ENCODE data around the gene ADAM30. TPM values are rescaled to one million over a fixed set of nuclear protein-coding genes. Genes with fewer than 3 reads are reported as not detected.
"Not testable (repeated sequence)": the region's sequence is repeated elsewhere in the genome, so short reads cannot be mapped to it uniquely, and the experiment has no call there.

The ADAM30 gene
- total RNA-seq, 1 donor from 2014 or later, result not detected

- no peak overlapping the region for H2AFZ ChIP-seq (replicated peaks)
- no peaks in the 10 kb centered on the region for H3K36me3 Mint-ChIP-seq
- no peak overlapping the region for H3K4me2 ChIP-seq
Measured at GRCh38 chr1:119859647-119860046, 36.7 kb downstream of the ADAM30 start.

GRCh38 chr1:119858556-119859214, 37.6 kb downstream of the ADAM30 start:
- H3K27ac ChIP-seq; H4K20me1 ChIP-seq (ENCODE audit: low read depth); H3K9me3 ChIP-seq (ENCODE audit: low read depth); H3K36me3 Mint-ChIP-seq; H3K9me3 Mint-ChIP-seq; H2AFZ ChIP-seq (replicated peaks); H3K4me3 Mint-ChIP-seq; H3K4me1 ChIP-seq; H3K36me3 ChIP-seq; H3K4me2 ChIP-seq; H3K27me3 Mint-ChIP-seq (ENCODE audit: insufficient read depth, low read depth); H3F3A ChIP-seq (ENCODE audit: low read depth); H3K79me2 ChIP-seq (ENCODE audit: low read depth); H3K4me3 ChIP-seq; H3K27me3 ChIP-seq; DNase-seq (ENCODE audit: low spot score); H3K9ac ChIP-seq: not testable (repeated sequence)
- peak overlapping the region; percentile 52 for H3K27ac Mint-ChIP-seq
- peaks cover 24% of the 10 kb centered on the region for H3K4me1 Mint-ChIP-seq

More at GRCh38 chr1:119859647-119860046, 36.7 kb downstream of the ADAM30 start:
- Mint-ChIP-seq H3K4me3 (no peak overlapping the region), H3K27ac (no peak overlapping the region), H3K9me3 (no peaks in the 10 kb centered on the region), H3K4me1 (peaks cover 21% of the 10 kb centered on the region), H3K27me3 (ENCODE audit: insufficient read depth, low read depth) (peaks cover 2% of the 10 kb centered on the region)
- Histone ChIP-seq H3F3A (ENCODE audit: low read depth) (no peaks in the 10 kb centered on the region), H3K27me3 (peaks cover 7% of the 10 kb centered on the region), H3K9me3 (ENCODE audit: low read depth) (no peaks in the 10 kb centered on the region), H3K4me1 (no peaks in the 10 kb centered on the region), H3K4me3 (no peak overlapping the region), H4K20me1 (ENCODE audit: low read depth) (no peaks in the 10 kb centered on the region), H3K36me3 (no peaks in the 10 kb centered on the region), H3K27ac (no peak overlapping the region), H3K9ac (no peak overlapping the region), H3K79me2 (ENCODE audit: low read depth) (no peaks in the 10 kb centered on the region)
- TF ChIP-seq EZH2phosphoT487 (IDR thresholded peaks at IDR 0.05) (no peak), CTCF (IDR thresholded peaks at IDR 0.05) (no peak), EZH2 (IDR thresholded peaks at IDR 0.05) (no peak)
- DNase-seq (ENCODE audit: low spot score), result no peak

- Mint-ChIP-seq H3K9me3 (no peaks in the 10 kb centered on the region), H3K27ac (no peak overlapping the region), H3K4me3 (no peak overlapping the region), H3K36me3 (no peaks in the 10 kb centered on the region), H3K4me1 (peaks cover 24% of the 10 kb centered on the region), H3K27me3 (ENCODE audit: insufficient read depth, low read depth) (peaks cover 2% of the 10 kb centered on the region)
- H3K27ac ChIP-seq, result no peak overlapping the region
- no peak overlapping the region for H3K4me2 ChIP-seq
- no peaks in the 10 kb centered on the region for H3F3A ChIP-seq (ENCODE audit: low read depth)
- no peaks in the 10 kb centered on the region for H4K20me1 ChIP-seq (ENCODE audit: low read depth)
- H3K9ac ChIP-seq, result no peak overlapping the region
- no peaks in the 10 kb centered on the region for H3K9me3 ChIP-seq (ENCODE audit: low read depth)
- no peaks in the 10 kb centered on the region for H3K79me2 ChIP-seq (ENCODE audit: low read depth)
- no peaks in the 10 kb centered on the region for H3K27me3 ChIP-seq
- no peak overlapping the region for H2AFZ ChIP-seq (replicated peaks)
- H3K4me1 ChIP-seq, result no peaks in the 10 kb centered on the region
- H3K4me3 ChIP-seq, result no peak overlapping the region
- H3K36me3 ChIP-seq, result no peaks in the 10 kb centered on the region
- no peak for TF ChIP-seq CTCF (IDR thresholded peaks at IDR 0.05)
- no peak for DNase-seq (ENCODE audit: low spot score)
Measured at GRCh38 chr1:119858126-119858525, 38.2 kb downstream of the ADAM30 start.

- Mint-ChIP-seq H3K4me1 (peaks cover 15% of the 10 kb centered on the region), H3K9me3 (no peaks in the 10 kb centered on the region), H3K27me3 (ENCODE audit: insufficient read depth, low read depth) (no peaks in the 10 kb centered on the region), H3K27ac (no peak overlapping the region), H3K36me3 (no peaks in the 10 kb centered on the region), H3K4me3 (no peak overlapping the region)
- Histone ChIP-seq H3K4me1 (no peaks in the 10 kb centered on the region), H3K79me2 (ENCODE audit: low read depth) (no peaks in the 10 kb centered on the region), H3K36me3 (no peaks in the 10 kb centered on the region), H3K27ac (no peak overlapping the region), H3K4me2 (no peak overlapping the region), H3K9ac (no peak overlapping the region), H3K27me3 (no peaks in the 10 kb centered on the region), H3K4me3 (no peak overlapping the region), H3F3A (ENCODE audit: low read depth) (no peaks in the 10 kb centered on the region), H4K20me1 (ENCODE audit: low read depth) (no peaks in the 10 kb centered on the region), H3K9me3 (ENCODE audit: low read depth) (no peaks in the 10 kb centered on the region), H2AFZ (replicated peaks) (no peak overlapping the region)
- no peak for DNase-seq (ENCODE audit: low spot score)
- TF ChIP-seq EZH2phosphoT487 (IDR thresholded peaks at IDR 0.05), result no peak
- no peak for TF ChIP-seq EZH2 (IDR thresholded peaks at IDR 0.05)
- no peak for TF ChIP-seq CTCF (IDR thresholded peaks at IDR 0.05)
Measured at GRCh38 chr1:119853155-119853554, 43.2 kb downstream of the ADAM30 start.

Data from neural progenitor cell (in vitro differentiated cells).